Ammon's horn (tissue), 1 donor: ENCODE results near the gene CABP2.
"Not testable (repeated sequence)": the region's sequence is repeated elsewhere in the genome, so short reads cannot be mapped to it uniquely, and the experiment has no call there.

Experiments used
- DNase-seq: peaks from one replicate; pipeline ENCODE4 v3.0.0-alpha.2; 2016; ENCODE audit warnings: low spot score

The CABP2 gene

GRCh38 chr11:67522844-67523555 is at the start of gene CABP2:
Gene CABP2 (minus strand): TSS chr11:67523446. CDS start chr11:67523326, 120 bp downstream.
- no peak for DNase-seq

- DNase-seq: peak; percentile 68
Observed at GRCh38 chr11:67572747-67573419, 49.6 kb upstream of the CABP2 start.

GRCh38 chr11:67572305-67572704 is 49.1 kb upstream of the CABP2 start:
- DNase-seq: no peak

- no peak for DNase-seq
Observed at GRCh38 chr11:67571443-67571842, 48.2 kb upstream of the CABP2 start.

GRCh38 chr11:67564230-67564629 is 41.0 kb upstream of the CABP2 start:
- no peak for DNase-seq

- not testable (repeated sequence) for DNase-seq
Observed at GRCh38 chr11:67563705-67564114, 40.5 kb upstream of the CABP2 start.

- no peak for DNase-seq
Observed at GRCh38 chr11:67562963-67563704, 39.9 kb upstream of the CABP2 start.

- DNase-seq: no peak
Observed at GRCh38 chr11:67561971-67562619, 38.8 kb upstream of the CABP2 start.

- DNase-seq: no peak
Observed at GRCh38 chr11:67558084-67558772, 35.0 kb upstream of the CABP2 start.

GRCh38 chr11:67556244-67556643 is 33.0 kb upstream of the CABP2 start:
- no peak for DNase-seq

- not testable (repeated sequence) for DNase-seq
Observed at GRCh38 chr11:67551697-67552096, 28.5 kb upstream of the CABP2 start.

GRCh38 chr11:67551127-67551526 is 27.9 kb upstream of the CABP2 start:
- DNase-seq: no peak

GRCh38 chr11:67548555-67549110 is 25.4 kb upstream of the CABP2 start:
- no peak for DNase-seq

- not testable (repeated sequence) for DNase-seq
Observed at GRCh38 chr11:67548112-67548511, 24.9 kb upstream of the CABP2 start.

GRCh38 chr11:67545280-67545679 is 22.0 kb upstream of the CABP2 start:
- no peak for DNase-seq

GRCh38 chr11:67544616-67545242 is 21.5 kb upstream of the CABP2 start:
- DNase-seq: no peak

- no peak for DNase-seq
Observed at GRCh38 chr11:67543585-67543984, 20.3 kb upstream of the CABP2 start.

GRCh38 chr11:67542971-67543370 is 19.7 kb upstream of the CABP2 start:
- no peak for DNase-seq

GRCh38 chr11:67542169-67542568 is 18.9 kb upstream of the CABP2 start:
- DNase-seq: no peak

- DNase-seq: no peak
Observed at GRCh38 chr11:67541198-67541597, 18.0 kb upstream of the CABP2 start.

- DNase-seq: no peak
Observed at GRCh38 chr11:67539550-67539949, 16.3 kb upstream of the CABP2 start.
